Kidney epithelial cell (primary cell): ENCODE data around the gene ZEB2. TPM values are rescaled to one million over a fixed set of nuclear protein-coding genes. Genes with fewer than 3 reads are reported as not detected.

Source experiments
- DNase-seq: peaks from one replicate; pipeline ENCODE4 v3.0.0-alpha.2; 2010; ENCODE audit warnings: low read depth
- H3K27me3 ChIP-seq: 2 replicates; pipeline ENCODE4 v1.6.0; 2011; ENCODE audit warnings: low read length; ENCODE audit not compliant: control insufficient read depth, insufficient read depth
- H3K36me3 ChIP-seq: 2 replicates; pipeline ENCODE4 v1.5.1; 2011; ENCODE audit warnings: low read length; ENCODE audit not compliant: control insufficient read depth, insufficient read depth
- H3K4me3 ChIP-seq: 2 replicates; pipeline ENCODE4 v1.5.1; 2011; ENCODE audit warnings: low read depth, mild to moderate bottlenecking, control low read depth, low read length
- total RNA-seq: library from RNA; depleted of rRNA; stranded (reverse); fragments of >200 nt; gene quantifications from 2 replicates; pipeline ENCODE4 v1.2.3, GENCODE V29; 2015
- TF ChIP-seq, protein P1 (sequence below): IDR thresholded peaks from 2 replicates; pipeline ENCODE4 v1.5.1; 2011; ENCODE audit warnings: mild to moderate bottlenecking, moderate library complexity, low read length, control low read depth, inconsistent platforms; ENCODE audit not compliant: insufficient read depth, poor library complexity, severe bottlenecking

ZEB2 gene
- total RNA-seq, 1 donor from 2014 or later: 14.7 TPM

DNA sequence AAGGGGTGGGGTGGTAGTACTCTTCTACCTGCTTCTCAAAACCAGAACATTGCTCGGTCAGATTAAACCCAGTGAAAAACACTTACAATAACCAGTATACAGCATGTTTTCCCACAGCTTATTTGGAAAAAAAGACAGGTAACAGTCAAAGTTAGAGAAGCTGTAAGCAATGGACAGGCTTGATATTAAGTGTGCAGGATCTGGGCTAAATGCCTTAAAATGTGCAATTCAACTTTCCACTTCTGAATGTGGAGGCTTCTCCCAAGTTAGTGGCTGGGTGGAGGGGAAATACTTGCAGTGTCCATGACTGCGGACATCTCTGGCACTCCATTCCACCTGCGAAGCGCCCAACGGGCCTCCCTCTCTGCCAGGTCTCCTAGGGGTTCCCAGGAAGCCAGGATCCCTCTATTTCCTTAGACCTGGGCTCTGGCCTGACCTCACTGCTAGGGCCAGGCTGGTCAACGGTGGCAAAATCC, 5.3 kb downstream of the ZEB2 start:
- Histone ChIP-seq H3K36me3 (no peaks in the 10 kb centered on the region), H3K4me3 (peak overlapping the region; percentile 73)

DNA sequence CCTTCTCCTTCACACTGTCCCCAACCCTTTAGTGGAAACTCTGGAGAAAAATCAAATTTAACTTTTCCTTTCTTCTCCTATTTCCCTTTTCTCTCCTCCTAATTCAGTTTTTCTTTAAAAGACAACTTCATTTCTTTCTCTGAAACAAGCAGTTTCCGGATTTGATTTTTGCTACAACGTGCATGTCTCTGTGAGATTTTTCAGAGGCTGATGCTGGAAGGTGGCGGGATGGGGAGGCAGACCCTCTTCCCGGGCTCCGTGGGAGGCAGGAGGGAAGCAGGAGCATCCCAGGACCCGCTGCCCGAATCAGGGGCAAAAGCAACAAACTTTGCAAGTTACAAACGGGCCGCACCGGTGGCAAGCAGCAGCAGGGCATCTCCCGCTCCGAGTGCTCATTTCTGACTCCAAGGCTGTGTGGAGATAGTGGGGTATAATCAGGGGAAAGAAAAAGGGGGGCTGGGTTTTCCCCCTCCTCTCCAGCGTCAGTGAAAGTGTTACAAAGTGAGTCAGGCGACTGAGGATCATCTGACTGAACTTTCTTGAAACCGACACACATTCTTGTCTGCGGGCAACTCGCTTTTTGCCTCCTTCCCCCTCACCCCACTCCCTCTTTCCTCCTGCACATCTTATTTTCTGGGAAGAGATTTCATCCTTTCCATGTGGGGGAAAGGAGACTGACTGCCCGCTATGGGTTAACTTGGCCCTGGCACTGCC, 6.4 kb downstream of the ZEB2 start:
- H3K36me3 ChIP-seq: no peaks in the 10 kb centered on the region
- H3K4me3 ChIP-seq: no peak overlapping the region
- TF ChIP-seq, protein P1, sequence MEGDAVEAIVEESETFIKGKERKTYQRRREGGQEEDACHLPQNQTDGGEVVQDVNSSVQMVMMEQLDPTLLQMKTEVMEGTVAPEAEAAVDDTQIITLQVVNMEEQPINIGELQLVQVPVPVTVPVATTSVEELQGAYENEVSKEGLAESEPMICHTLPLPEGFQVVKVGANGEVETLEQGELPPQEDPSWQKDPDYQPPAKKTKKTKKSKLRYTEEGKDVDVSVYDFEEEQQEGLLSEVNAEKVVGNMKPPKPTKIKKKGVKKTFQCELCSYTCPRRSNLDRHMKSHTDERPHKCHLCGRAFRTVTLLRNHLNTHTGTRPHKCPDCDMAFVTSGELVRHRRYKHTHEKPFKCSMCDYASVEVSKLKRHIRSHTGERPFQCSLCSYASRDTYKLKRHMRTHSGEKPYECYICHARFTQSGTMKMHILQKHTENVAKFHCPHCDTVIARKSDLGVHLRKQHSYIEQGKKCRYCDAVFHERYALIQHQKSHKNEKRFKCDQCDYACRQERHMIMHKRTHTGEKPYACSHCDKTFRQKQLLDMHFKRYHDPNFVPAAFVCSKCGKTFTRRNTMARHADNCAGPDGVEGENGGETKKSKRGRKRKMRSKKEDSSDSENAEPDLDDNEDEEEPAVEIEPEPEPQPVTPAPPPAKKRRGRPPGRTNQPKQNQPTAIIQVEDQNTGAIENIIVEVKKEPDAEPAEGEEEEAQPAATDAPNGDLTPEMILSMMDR: no peak
- peak; percentile 35 for DNase-seq
- H3K27me3 ChIP-seq: no peaks in the 10 kb centered on the region

More for the DNA sequence above, 5.3 kb downstream of the ZEB2 start:
- no peak for DNase-seq
- no peaks in the 10 kb centered on the region for H3K27me3 ChIP-seq
- TF ChIP-seq, protein P1: no peak

DNA sequence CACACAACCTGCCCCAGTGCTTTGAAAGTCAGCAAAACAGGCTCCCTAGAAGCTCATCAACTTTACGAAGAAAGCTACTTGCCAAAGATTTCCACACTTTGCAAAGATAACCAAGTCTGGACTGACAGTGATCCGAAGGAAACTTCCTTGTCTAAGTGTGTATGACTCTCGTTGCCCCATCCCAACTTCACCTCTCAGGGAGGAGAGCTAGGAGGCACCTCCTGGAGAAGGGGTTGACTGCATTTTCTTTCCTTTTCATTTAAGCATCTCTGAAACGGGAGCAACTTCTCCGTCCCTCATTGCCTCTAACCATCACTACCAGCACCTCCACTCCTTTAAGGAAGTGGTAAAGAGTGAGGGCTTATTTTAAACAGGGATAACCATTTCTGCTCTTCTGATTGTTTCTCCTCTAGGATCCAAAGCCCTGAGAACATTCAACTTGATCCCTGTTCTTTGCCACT, 7.0 kb downstream of the ZEB2 start:
- Histone ChIP-seq H3K27me3 (no peaks in the 10 kb centered on the region), H3K4me3 (no peak overlapping the region), H3K36me3 (no peaks in the 10 kb centered on the region)
- no peak for DNase-seq
- TF ChIP-seq, protein P1: no peak

DNA sequence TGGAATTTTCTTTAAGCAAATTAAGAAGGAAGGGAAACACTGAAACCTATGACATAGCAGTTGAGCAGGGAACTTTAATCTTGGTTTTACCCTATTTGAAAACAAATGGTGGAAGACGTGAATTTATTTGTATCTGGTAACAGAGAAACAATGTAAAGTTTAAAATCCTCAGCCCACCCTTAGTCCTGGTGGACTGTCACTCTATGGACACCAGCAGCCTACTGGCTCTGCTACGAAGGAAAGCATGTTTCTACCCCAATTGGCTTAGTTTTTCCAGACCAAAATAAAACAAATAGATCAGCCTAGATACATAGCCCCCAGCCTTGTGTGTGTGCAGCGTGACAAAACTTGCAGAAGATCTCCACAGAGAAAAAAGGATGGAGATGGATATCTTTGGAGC, 7.4 kb downstream of the ZEB2 start:
- no peak for DNase-seq
- no peak overlapping the region for H3K4me3 ChIP-seq
- no peaks in the 10 kb centered on the region for H3K27me3 ChIP-seq
- no peaks in the 10 kb centered on the region for H3K36me3 ChIP-seq
- TF ChIP-seq, protein P1: no peak

DNA sequence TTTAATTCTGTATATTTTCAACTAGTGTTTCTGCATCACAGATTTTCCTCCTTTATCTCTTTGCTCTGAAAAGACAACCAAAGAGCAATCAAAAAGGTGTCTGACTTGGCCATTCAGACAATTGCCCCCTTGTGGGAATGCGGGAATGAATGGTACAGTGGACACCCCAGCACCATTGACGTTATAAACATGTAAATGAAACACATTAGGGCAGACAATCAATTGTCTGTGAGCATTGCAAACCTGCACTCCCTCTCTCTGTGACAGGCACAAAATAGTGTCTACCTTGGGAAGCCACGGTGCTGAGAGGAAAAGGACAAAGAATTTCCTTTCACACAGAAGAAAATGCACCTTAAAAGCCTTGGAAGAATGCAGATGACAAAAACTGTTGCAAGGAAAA, 8.0 kb downstream of the ZEB2 start:
- no peak overlapping the region for H3K4me3 ChIP-seq
- H3K27me3 ChIP-seq: no peaks in the 10 kb centered on the region
- TF ChIP-seq, protein P1: peak; percentile 10
- no peaks in the 10 kb centered on the region for H3K36me3 ChIP-seq
- no peak for DNase-seq
